Stimulated activated CD8-positive, alpha-beta memory T cell treated with anti-CD3 and anti-CD28 coated beads, Interleukin-15, amount 100 ng/mL, for 1 hour (primary cell): ENCODE data around the gene GRIP1.

Experiments
- DNase-seq: peaks from one replicate; pipeline ENCODE4 v3.0.0-alpha.2; 2020; ENCODE audit warnings: low read depth

The GRIP1 gene

DNA sequence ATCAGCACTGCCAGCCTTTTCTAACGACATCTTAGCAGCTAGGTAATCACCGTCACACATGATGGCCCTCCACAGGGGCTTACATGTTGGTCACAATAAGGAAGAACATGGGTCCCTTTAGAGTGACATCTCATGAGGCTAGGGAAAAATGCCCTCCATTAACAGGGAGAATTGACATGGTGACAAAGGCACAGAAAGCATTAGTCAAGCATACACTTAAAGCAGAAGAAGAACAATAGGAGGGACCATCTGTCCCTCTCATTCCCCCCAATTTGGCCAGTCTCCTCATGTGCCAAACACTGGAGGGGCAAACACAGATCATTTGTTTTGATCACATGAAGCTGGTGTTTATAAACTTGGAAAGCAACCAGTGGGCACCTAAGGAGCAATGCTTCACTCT is 78.0 kb downstream of the GRIP1 start:
- no peak for DNase-seq

- DNase-seq: no peak
Observed at GRCh38 chr12:66599816-66600215, 79.1 kb downstream of the GRIP1 start.

- DNase-seq: no peak
Observed at GRCh38 chr12:66598608-66599007, 80.3 kb downstream of the GRIP1 start.

DNA sequence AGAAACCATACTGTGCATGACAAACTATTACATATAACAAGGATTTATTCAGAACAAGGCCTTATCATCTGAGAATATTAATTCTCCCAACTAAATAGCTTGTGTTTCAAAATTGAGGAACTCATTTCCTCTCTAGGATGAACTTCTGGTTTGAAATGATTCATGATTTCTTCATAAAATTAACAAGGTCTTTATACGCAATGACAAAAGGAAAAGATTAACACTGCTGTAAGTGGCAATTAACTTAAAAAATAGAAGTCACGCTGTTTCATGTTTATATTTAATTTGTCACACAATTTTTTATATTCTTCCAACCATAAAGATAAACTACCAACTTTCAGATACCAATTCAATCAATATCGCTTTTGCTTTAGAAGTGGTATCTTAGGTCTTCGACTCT is 80.8 kb downstream of the GRIP1 start:
- no peak for DNase-seq

GRCh38 chr12:66596199-66596598 is 82.7 kb downstream of the GRIP1 start:
- no peak for DNase-seq

DNA sequence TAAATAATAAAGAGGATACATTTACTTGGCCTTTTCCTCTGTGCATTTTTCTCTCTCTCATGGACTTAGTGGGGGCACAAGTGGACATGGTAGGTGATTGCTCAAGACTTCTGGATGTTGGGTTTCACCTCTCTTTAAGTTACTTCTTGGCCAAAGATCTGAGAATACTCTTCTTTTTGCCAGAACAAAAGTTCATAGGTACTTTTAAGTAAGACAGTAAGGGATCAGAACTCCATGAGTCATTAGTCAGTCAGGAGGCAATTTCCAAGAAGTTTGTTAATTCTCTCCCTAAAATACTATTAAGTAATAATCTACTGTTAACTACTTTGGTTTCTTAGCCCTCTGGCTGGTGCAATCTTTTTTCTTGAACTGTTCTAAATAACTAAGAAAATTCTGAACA is 84.2 kb downstream of the GRIP1 start:
- DNase-seq: no peak

- no peak for DNase-seq
Observed at GRCh38 chr12:66590275-66590985, 88.4 kb downstream of the GRIP1 start.

DNA sequence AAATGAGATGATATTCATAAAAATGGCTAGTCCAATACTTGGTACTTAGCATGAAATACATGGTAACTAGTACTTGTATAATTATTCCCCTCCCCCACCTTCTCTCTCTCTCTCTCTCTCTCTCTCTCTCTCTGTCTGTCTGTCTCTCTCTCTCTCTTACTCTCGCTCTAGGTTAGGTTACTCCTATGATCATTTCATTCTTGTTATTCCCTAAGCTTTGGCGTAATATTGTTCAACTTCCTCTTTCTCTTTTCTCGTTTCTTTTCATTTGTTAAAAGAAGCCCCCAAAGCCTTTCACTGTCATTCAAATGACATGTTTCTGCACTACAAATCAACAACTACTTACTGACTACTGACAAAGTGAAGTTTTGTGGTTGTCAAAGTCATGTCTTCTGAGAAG is 89.8 kb downstream of the GRIP1 start:
- DNase-seq: no peak

- DNase-seq: no peak
Observed at GRCh38 chr12:66587912-66588311, 91.0 kb downstream of the GRIP1 start.

DNA sequence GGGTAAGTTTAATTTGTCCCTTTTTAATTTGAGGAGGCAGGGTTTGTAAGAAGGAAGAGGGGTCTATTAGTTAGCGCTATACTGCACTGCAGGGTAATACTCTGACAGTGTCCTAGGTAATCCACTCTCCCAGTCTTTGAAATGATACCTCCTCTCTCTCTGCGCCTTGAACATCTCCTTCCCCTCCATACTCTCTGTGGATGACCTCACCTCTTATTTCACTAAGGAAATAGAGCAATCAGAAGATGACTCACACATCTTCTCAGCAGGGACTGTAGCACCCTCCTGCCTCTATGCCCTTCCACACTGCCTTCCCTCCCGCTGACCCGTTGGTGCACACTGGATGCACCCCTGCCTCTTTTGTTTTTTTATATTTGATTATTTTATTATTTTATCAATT is 94.2 kb downstream of the GRIP1 start:
- no peak for DNase-seq

GRCh38 chr12:66573605-66574004 is 105.3 kb downstream of the GRIP1 start:
- no peak for DNase-seq

DNA sequence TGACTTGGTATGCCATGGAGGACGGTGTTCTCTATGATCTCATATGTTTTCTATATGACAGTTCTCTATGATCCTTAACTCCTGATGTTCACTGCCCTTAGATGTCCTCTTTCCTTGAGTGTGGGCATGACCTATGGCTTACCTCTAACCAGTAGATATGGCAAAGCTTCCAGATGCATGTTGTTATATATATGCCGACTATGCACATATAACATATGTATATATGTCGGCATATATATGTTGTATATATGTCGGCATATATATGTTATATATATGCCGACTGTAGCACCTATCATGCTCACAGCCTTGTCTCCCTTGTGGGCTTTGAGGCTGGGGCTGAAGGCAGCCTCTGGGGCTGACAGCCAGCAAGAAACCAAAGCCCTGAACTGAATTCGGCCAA is 106.0 kb downstream of the GRIP1 start:
- DNase-seq: no peak

DNA sequence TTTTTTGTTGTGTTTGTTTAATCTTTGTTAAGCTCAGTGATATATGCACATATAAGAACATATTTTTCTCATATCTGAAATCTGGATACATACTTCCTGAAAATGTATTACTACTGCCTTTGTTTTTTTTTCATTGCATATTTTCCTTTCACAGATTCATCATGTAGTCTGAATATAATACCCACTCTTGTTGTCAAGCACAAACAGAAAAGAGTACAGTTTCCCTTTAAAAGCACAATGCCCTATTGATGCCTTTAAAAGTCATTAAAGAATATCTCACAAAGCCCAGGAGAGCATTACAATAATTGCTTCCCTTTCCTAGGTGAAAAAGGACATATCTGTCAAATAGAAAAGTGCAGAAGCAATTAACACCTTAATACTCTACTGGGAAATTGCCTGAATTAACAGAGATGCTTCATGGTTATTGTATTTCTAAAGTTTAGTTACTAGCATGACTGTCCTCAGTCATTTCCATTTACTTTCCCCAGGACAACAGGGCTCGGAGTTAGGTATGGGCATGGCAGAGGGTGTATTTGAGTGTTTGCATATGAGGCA is 107.4 kb downstream of the GRIP1 start:
- no peak for DNase-seq

DNA sequence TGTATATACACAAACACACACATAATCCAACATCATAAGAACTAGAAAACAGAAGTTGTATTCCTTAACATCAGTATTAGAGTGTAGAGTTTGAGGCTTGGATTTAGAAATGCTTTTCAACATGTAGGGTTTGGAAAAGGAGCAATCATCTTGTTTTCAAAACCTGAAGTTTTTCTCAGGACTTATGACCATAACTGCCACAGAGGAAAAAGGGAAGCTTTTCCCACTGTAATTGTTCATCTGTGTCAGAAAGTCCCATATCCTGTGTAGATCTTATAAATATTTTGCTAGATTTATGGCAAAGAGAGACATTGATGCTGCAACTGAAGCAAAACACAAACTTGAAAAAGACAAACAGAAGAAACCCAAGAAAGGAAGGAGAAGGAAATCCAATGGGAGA is 115.7 kb downstream of the GRIP1 start:
- no peak for DNase-seq

- no peak for DNase-seq
Observed at GRCh38 chr12:66555113-66555512, 123.8 kb downstream of the GRIP1 start.

DNA sequence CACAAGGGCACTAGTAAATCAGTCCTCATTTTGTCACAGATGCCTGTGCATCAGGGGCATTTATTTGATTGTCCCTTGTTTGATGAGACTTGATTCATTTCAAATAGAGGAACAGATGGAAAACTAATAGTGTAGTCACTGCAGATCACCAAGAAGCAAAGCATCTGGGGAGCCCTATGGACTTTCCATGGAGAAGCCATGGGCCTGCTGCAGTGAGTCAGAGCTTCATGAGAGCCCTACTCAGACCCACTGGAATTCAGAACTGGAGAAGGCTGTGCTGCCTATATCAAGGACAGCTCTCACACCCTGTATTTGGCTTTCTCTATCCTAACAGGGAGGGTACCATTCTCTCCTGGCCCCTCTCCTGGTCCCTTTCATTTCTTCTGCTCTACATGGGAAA is 126.2 kb downstream of the GRIP1 start:
- no peak for DNase-seq

- no peak for DNase-seq
Observed at GRCh38 chr12:66550626-66551025, 128.2 kb downstream of the GRIP1 start.

DNA sequence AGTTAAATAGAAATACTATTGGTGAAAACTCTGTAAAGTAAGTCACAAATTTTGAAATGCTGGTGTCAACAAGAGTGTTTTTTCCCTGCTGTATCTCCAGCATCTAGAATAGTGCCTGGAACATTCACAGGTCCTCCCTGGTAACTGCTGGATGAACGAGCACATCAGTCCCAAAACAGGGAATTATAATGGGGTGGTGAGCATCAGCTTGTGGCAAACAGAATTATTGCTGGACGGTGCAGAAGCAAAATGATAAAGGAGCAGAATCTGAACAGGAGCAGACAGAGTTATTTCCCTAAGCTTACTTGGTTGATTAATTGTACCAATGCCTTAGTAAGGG is 129.9 kb downstream of the GRIP1 start:
- no peak for DNase-seq

DNA sequence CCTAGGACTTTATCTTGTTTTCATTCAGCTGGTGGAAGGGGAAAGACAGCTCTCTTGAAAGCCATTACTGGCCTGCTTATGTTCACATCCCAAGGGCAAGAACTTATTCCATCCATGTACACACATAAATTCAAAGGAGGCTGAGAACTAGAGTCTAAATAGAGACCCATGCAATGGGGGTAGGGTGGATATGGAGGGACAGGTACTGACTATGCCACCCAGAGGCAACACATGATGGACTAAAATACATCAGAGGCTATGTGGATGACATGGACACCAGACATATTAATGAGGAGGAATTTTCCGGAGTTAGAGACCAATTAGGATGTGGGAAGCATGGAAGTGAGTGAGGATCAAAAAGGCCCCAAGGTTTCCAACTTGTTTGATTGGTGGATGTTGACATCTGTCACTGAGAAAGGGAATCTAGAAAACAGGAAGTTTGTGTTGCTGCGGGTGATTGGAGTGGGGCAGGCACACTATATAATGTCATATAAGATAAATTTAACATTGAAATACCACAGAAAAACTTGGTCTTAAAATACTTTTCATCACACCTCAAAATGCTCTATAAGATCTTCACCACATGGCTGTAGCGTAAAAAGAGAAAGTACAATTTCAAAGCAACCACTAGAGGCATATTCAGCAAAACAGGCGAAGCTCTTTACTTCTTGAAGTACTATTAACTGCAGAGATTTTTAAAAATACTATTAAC is 130.4 kb downstream of the GRIP1 start:
- DNase-seq: no peak

GRCh38 chr12:66541426-66541825 is 137.4 kb downstream of the GRIP1 start:
- DNase-seq: no peak

DNA sequence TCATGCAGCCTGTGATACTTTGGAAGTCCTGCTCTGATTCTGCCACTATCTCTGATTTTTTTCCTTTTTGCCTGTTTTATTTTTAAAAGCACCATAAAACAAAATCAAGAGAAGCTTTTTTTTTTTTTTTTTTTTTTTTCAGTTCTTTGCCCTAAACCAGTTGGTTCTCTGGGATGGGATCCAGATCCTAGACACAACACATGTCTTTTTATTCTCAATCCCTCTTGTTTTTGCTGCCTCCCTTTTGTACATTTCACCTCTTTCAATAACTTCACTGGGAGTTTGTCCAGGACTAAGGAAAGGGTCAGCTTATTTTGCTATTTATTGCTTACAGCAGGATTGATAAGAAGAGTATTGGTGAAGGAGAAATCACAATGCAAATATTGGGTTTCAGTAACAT is 139.4 kb downstream of the GRIP1 start:
- DNase-seq: no peak

GRCh38 chr12:66538970-66539369 is 139.9 kb downstream of the GRIP1 start:
- DNase-seq: no peak

GRCh38 chr12:66537876-66538275 is 141.0 kb downstream of the GRIP1 start:
- no peak for DNase-seq

- DNase-seq: no peak
Observed at GRCh38 chr12:66533767-66534166, 145.1 kb downstream of the GRIP1 start.
